Upper lobe of left lung (tissue), 6 donors: ENCODE results near the gene ERP27. TPM values are rescaled to one million over a fixed set of nuclear protein-coding genes. Genes with fewer than 3 reads are reported as not detected.

Experiments
- ATAC-seq, 2 donors: fragments of 200-7000 bp; cut with Tn5 transposase; one replicate each; pipeline ENCODE4 v1.9.1; 2022; ENCODE audit warnings: mild to moderate bottlenecking in 2 of 2, moderate library complexity in 2 of 2; ENCODE audit not compliant: low FRiP score in 2 of 2
- DNase-seq, 2 donors: peaks; one replicate each; pipeline ENCODE4 v3.0.0-alpha.2; 2019 to 2020
- H3K27ac ChIP-seq, 4 donors: fragments of 200-600 bp; sonication (generic); one replicate each; pipeline ENCODE4 v1.5.1; 2016 to 2019
- H3K27me3 ChIP-seq, 4 donors: fragments of 200-600 bp; sonication (generic); one replicate each; pipeline ENCODE4 v1.5.1; 2017 to 2019
- H3K36me3 ChIP-seq, 4 donors: fragments of 200-600 bp; sonication (generic); one replicate each; pipeline ENCODE4 v1.5.1; 2016 to 2019
- H3K4me1 ChIP-seq, 4 donors: fragments of 200-600 bp; sonication (generic); one replicate each; pipeline ENCODE4 v1.5.1; 2018 to 2019
- H3K4me3 ChIP-seq, 4 donors: fragments of 200-600 bp; sonication (generic); one replicate each; pipeline ENCODE4 v1.5.1; 2017 to 2019; ENCODE audit warnings: mild to moderate bottlenecking in 2 of 4, moderate library complexity in 1 of 4
- H3K9me3 ChIP-seq, 4 donors: fragments of 200-600 bp; sonication (generic); one replicate each; pipeline ENCODE4 v1.5.1; 2018 to 2019
- EP300 ChIP-seq, 4 donors: sonication (generic); formaldehyde crosslinking; IDR thresholded peaks; one replicate each; pipeline ENCODE4 v1.5.1; 2017; ENCODE audit warnings: antibody characterized with exemption in 4 of 4, control low read depth in 2 of 4
- POLR2A ChIP-seq, 4 donors: fragments of 450-650 bp; IDR thresholded peaks; one replicate each; pipeline ENCODE4 v1.5.1; 2016 to 2017; ENCODE audit warnings: antibody characterized with exemption in 4 of 4, mild to moderate bottlenecking in 2 of 4
- POLR2AphosphoS5 ChIP-seq, 2 donors: sonication (generic); formaldehyde crosslinking; IDR thresholded peaks; one replicate each; pipeline ENCODE4 v1.5.1; 2017; ENCODE audit warnings: antibody characterized with exemption in 2 of 2
- WGBS, 2 donors: methylation state at CpG; one replicate each; pipeline ENCODE4 v1.1.5; 2017 to 2018; 5-methylcytosine and 5-hydroxymethylcytosine counted together
- total RNA-seq, 6 donors: library from RNA; depleted of rRNA in 4 of 6; stranded (reverse); fragments of >200 nt in 4 of 6; gene quantifications; one replicate each; pipeline versions ENCODE4 v1.1.0 to v1.2.1, GENCODE V29; 2016 to 2021
- TF ChIP-seq, protein P1 (sequence below), 6 experiments: fragments of 450-650 bp in 4 of 6; fragments of 200-600 bp in 2 of 6; sonication (generic) in 2 of 6; IDR thresholded peaks; one replicate each; pipeline ENCODE4 v1.5.1; 2016 to 2019; ENCODE audit warnings: antibody characterized with exemption in 6 of 6
- donor health status: DM: no; HTN: no; CAD: no; lungs with moderate emphysema.
- donor health status: DM: no; HTN: yes; CAD: no; lungs with severe emphysema.

ERP27 gene
- total RNA-seq, 6 donors from 2014 or later, result 1.2 to 25.0 (median 9.3) TPM; not detected in 1

DNA sequence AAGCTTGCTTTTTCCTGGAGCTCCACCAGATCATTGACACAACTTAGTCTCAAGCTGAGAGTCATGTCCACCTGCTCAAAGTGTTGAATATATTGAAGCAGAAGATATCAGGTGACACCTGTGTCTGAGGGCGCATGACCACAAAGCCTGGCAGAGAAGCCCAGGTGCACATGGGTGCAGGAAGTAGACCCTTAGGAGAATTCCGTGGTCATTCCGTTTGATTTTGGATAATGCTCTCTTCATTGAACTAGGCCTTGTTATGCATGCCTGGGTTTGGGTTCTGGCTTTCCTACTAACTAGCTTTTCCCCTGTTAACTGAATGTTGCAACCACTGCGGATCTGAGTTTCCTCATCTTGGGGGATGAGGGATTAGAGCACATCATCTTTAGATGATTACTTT, 15.9 kb upstream of the ERP27 start:
- peaks cover 0 to 12% (median 8%) of the 10 kb centered on the region in 4 donors for H3K36me3 ChIP-seq
- no peak overlapping the region for H3K4me3 ChIP-seq
- WGBS, 2 donors, result 62 to 79% methylated on average over 4 of the region's 4 CpGs
- H3K27ac ChIP-seq, result peak overlapping the region; percentile 9 to 85 (median 76)
- TF ChIP-seq POLR2A (IDR thresholded peaks at IDR 0.05) (no peak), POLR2AphosphoS5 (IDR thresholded peaks at IDR 0.05) (no peak), EP300 (IDR thresholded peaks at IDR 0.05) (no peak)
- TF ChIP-seq, protein P1, sequence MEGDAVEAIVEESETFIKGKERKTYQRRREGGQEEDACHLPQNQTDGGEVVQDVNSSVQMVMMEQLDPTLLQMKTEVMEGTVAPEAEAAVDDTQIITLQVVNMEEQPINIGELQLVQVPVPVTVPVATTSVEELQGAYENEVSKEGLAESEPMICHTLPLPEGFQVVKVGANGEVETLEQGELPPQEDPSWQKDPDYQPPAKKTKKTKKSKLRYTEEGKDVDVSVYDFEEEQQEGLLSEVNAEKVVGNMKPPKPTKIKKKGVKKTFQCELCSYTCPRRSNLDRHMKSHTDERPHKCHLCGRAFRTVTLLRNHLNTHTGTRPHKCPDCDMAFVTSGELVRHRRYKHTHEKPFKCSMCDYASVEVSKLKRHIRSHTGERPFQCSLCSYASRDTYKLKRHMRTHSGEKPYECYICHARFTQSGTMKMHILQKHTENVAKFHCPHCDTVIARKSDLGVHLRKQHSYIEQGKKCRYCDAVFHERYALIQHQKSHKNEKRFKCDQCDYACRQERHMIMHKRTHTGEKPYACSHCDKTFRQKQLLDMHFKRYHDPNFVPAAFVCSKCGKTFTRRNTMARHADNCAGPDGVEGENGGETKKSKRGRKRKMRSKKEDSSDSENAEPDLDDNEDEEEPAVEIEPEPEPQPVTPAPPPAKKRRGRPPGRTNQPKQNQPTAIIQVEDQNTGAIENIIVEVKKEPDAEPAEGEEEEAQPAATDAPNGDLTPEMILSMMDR (IDR thresholded peaks at IDR 0.05), result no peak
- DNase-seq (no peak), ATAC-seq (no peak)
- peaks cover 77 to 97% (median 84%) of the 10 kb centered on the region in 4 donors for H3K4me1 ChIP-seq
- H3K27me3 ChIP-seq, result no peaks in the 10 kb centered on the region
- no peaks in the 10 kb centered on the region for H3K9me3 ChIP-seq

DNA sequence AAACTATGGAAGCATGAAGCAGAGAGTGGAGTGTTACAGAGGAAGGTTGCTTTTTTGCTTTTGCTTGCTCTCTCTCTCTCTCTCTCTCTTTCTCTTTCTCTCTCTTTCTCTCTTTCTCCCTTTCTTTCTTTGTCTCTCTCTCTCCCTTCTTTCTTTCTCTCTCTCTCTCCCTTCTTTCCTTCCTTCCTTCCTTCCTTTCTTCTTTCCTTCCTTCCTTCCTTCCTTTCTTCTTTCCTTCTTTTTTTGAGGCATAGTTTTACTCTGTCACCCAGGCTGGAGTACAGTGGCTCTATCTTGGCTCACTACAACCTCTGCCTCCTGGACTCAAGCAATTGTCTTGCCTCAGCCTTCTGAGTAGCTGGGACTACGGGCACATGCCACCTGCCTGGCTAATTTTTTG, 15.4 kb upstream of the ERP27 start:
- Histone ChIP-seq H3K4me3 (no peak overlapping the region), H3K9me3 (no peaks in the 10 kb centered on the region), H3K36me3 (peaks cover 0 to 16% (median 8%) of the 10 kb centered on the region in 4 donors), H3K4me1 (peaks cover 77 to 97% (median 85%) of the 10 kb centered on the region in 4 donors), H3K27ac (peak overlapping the region; percentile 9 to 85 (median 76)), H3K27me3 (no peaks in the 10 kb centered on the region)
- no peak for TF ChIP-seq POLR2A (IDR thresholded peaks at IDR 0.05)
- no peak for TF ChIP-seq POLR2AphosphoS5 (IDR thresholded peaks at IDR 0.05)
- TF ChIP-seq, protein P1 (IDR thresholded peaks at IDR 0.05), result no peak
- TF ChIP-seq EP300 (IDR thresholded peaks at IDR 0.05), result no peak
- DNase-seq (no peak), ATAC-seq (no peak)
- 83 to 90% methylated on average over 1 of the region's 1 CpG for WGBS, 2 donors

GRCh38 chr12:14952299-14952921, 14.1 kb upstream of the ERP27 start:
- WGBS, 2 donors, result 33 to 41% methylated on average over 7 of the region's 7 CpGs
- TF ChIP-seq POLR2AphosphoS5 (IDR thresholded peaks at IDR 0.05), result peak in 1 of 2 donors; percentile 80
- TF ChIP-seq, protein P1 (IDR thresholded peaks at IDR 0.05), result no peak
- TF ChIP-seq POLR2A (IDR thresholded peaks at IDR 0.05), result no peak
- TF ChIP-seq EP300 (IDR thresholded peaks at IDR 0.05), result peak in 2 of 4 donors; percentile 36 to 48
- peaks cover 0 to 20% (median 8%) of the 10 kb centered on the region in 4 donors for H3K36me3 ChIP-seq
- H3K27me3 ChIP-seq, result no peaks in the 10 kb centered on the region
- H3K9me3 ChIP-seq, result no peaks in the 10 kb centered on the region
- peaks cover 80 to 92% (median 89%) of the 10 kb centered on the region in 4 donors for H3K4me1 ChIP-seq
- ATAC-seq, result peak; percentile 88 to 94
- peak overlapping the region; percentile 9 to 85 (median 76) for H3K27ac ChIP-seq
- H3K4me3 ChIP-seq, result no peak overlapping the region
- DNase-seq, result peak in 1 of 2 donors; percentile 66

GRCh38 chr12:14951851-14952250, 13.5 kb upstream of the ERP27 start:
- Histone ChIP-seq H3K9me3 (no peaks in the 10 kb centered on the region), H3K36me3 (peaks cover 0 to 25% (median 11%) of the 10 kb centered on the region in 4 donors), H3K27ac (peak overlapping the region; percentile 63 to 85 (median 76)), H3K27me3 (no peaks in the 10 kb centered on the region), H3K4me3 (no peak overlapping the region), H3K4me1 (peaks cover 79 to 90% (median 88%) of the 10 kb centered on the region in 4 donors)
- ATAC-seq (no peak), DNase-seq (no peak)
- TF ChIP-seq POLR2AphosphoS5 (IDR thresholded peaks at IDR 0.05) (no peak), POLR2A (IDR thresholded peaks at IDR 0.05) (no peak), EP300 (IDR thresholded peaks at IDR 0.05) (no peak)
- TF ChIP-seq, protein P1 (IDR thresholded peaks at IDR 0.05), result no peak
- 31 to 46% methylated on average over 1 of the region's 1 CpG for WGBS, 2 donors
